Suprapubic skin (tissue), 4 donors: ENCODE results near the gene COL16A1. TPM values are rescaled to one million over a fixed set of nuclear protein-coding genes. Genes with fewer than 3 reads are reported as not detected.

Experiments used
- DNase-seq, 2 donors: peaks; one replicate each; pipeline ENCODE4 v3.0.0-alpha.2; 2019; ENCODE audit warnings: low spot score in 2 of 2
- H3K27ac ChIP-seq: fragments of 200-600 bp; sonication (generic); one replicate; pipeline ENCODE4 v1.5.1; 2019
- H3K27me3 ChIP-seq: fragments of 200-600 bp; sonication (generic); one replicate; pipeline ENCODE4 v1.5.1; 2019
- H3K36me3 ChIP-seq: fragments of 200-600 bp; sonication (generic); one replicate; pipeline ENCODE4 v1.5.1; 2019
- H3K4me1 ChIP-seq: fragments of 200-600 bp; sonication (generic); one replicate; pipeline ENCODE4 v1.5.1; 2019
- H3K4me3 ChIP-seq: fragments of 200-600 bp; sonication (generic); one replicate; pipeline ENCODE4 v1.5.1; 2019; ENCODE audit warnings: mild to moderate bottlenecking
- H3K9me3 ChIP-seq: fragments of 200-600 bp; sonication (generic); one replicate; pipeline ENCODE4 v1.5.1; 2019
- CTCF ChIP-seq, 2 donors: fragments of 200-600 bp in 1 of 2; fragments of 450-650 bp in 1 of 2; sonication (generic) in 1 of 2; IDR thresholded peaks; one replicate each; pipeline ENCODE4 v1.5.1; 2016 to 2019; ENCODE audit warnings: antibody characterized with exemption in 2 of 2, mild to moderate bottlenecking in 1 of 2, moderate library complexity in 1 of 2
- EP300 ChIP-seq: sonication (generic); formaldehyde crosslinking; IDR thresholded peaks from one replicate; pipeline ENCODE4 v1.6.1; 2017; ENCODE audit warnings: antibody characterized with exemption
- POLR2A ChIP-seq, 2 donors: fragments of 450-650 bp; IDR thresholded peaks; one replicate each; pipeline ENCODE4 v1.6.1; 2017; ENCODE audit warnings: antibody characterized with exemption in 2 of 2, mild to moderate bottlenecking in 2 of 2, moderate library complexity in 2 of 2
- POLR2AphosphoS5 ChIP-seq, 3 donors: sonication (generic); formaldehyde crosslinking; IDR thresholded peaks; one replicate each; pipeline ENCODE4 v1.6.1; 2017; ENCODE audit warnings: antibody characterized with exemption in 3 of 3
- WGBS: methylation state at CpG from one replicate; pipeline ENCODE4 v1.1.5; 2018; 5-methylcytosine and 5-hydroxymethylcytosine counted together
- total RNA-seq, 4 donors: library from RNA; depleted of rRNA; stranded (reverse); fragments of >200 nt; gene quantifications; one replicate each; pipeline ENCODE4 v1.1.0, GENCODE V29; 2016

The COL16A1 gene
- total RNA-seq, 4 donors from 2014 or later: 41.6 to 188 (median 93.1) TPM

GRCh38 chr1:31653717-31654473 is 49.9 kb downstream of the COL16A1 start:
- H3K9me3 ChIP-seq: no peaks in the 10 kb centered on the region
- TF ChIP-seq EP300: no peak
- no peak for TF ChIP-seq POLR2AphosphoS5 (IDR thresholded peaks at IDR 0.05)
- TF ChIP-seq CTCF (IDR thresholded peaks at IDR 0.05): no peak
- no peak for TF ChIP-seq POLR2A (IDR thresholded peaks at IDR 0.05)
- no peak overlapping the region for H3K4me3 ChIP-seq
- WGBS: 87% methylated on average over 11 of the region's 12 CpGs
- H3K27ac ChIP-seq: no peak overlapping the region
- peaks cover 42% of the 10 kb centered on the region for H3K4me1 ChIP-seq
- H3K36me3 ChIP-seq: peaks cover 39% of the 10 kb centered on the region
- no peak for DNase-seq
- no peaks in the 10 kb centered on the region for H3K27me3 ChIP-seq

- 77% methylated on average over 4 of the region's 4 CpGs for WGBS
- Histone ChIP-seq H3K36me3 (peaks cover 30% of the 10 kb centered on the region), H3K9me3 (no peaks in the 10 kb centered on the region), H3K27me3 (no peaks in the 10 kb centered on the region), H3K27ac (no peak overlapping the region), H3K4me1 (peaks cover 50% of the 10 kb centered on the region), H3K4me3 (no peak overlapping the region)
- DNase-seq: no peak
- TF ChIP-seq CTCF (IDR thresholded peaks at IDR 0.05) (no peak), EP300 (no peak), POLR2A (IDR thresholded peaks at IDR 0.05) (no peak), POLR2AphosphoS5 (IDR thresholded peaks at IDR 0.05) (no peak)
Measured at GRCh38 chr1:31652891-31653499, 50.8 kb downstream of the COL16A1 start.

GRCh38 chr1:31651766-31652165 is 52.1 kb downstream of the COL16A1 start:
- no peak for DNase-seq
- no peak overlapping the region for H3K4me3 ChIP-seq
- H3K9me3 ChIP-seq: no peaks in the 10 kb centered on the region
- H3K36me3 ChIP-seq: peaks cover 19% of the 10 kb centered on the region
- H3K27ac ChIP-seq: peak overlapping the region; percentile 39
- H3K27me3 ChIP-seq: no peaks in the 10 kb centered on the region
- TF ChIP-seq POLR2AphosphoS5 (IDR thresholded peaks at IDR 0.05) (no peak), CTCF (IDR thresholded peaks at IDR 0.05) (no peak), POLR2A (IDR thresholded peaks at IDR 0.05) (no peak), EP300 (no peak)
- WGBS: 36% methylated on average over 6 of the region's 6 CpGs
- peaks cover 60% of the 10 kb centered on the region for H3K4me1 ChIP-seq

GRCh38 chr1:31651089-31651420 is 52.8 kb downstream of the COL16A1 start:
- H3K27ac ChIP-seq: peak overlapping the region; percentile 39
- H3K9me3 ChIP-seq: no peaks in the 10 kb centered on the region
- peaks cover 58% of the 10 kb centered on the region for H3K4me1 ChIP-seq
- DNase-seq: no peak
- no peak overlapping the region for H3K4me3 ChIP-seq
- H3K36me3 ChIP-seq: peaks cover 14% of the 10 kb centered on the region
- TF ChIP-seq CTCF (IDR thresholded peaks at IDR 0.05) (no peak), EP300 (no peak), POLR2A (IDR thresholded peaks at IDR 0.05) (no peak), POLR2AphosphoS5 (IDR thresholded peaks at IDR 0.05) (no peak)
- H3K27me3 ChIP-seq: no peaks in the 10 kb centered on the region
- WGBS: 5% methylated on average over 1 of the region's 1 CpG
